Retinal pigment epithelial cell (primary cell): ENCODE measurements around the gene CRKL.

Source experiments
- DNase-seq: peaks from one replicate; pipeline ENCODE4 v3.0.0-alpha.2; 2010; ENCODE audit warnings: low read depth
- H3K4me3 ChIP-seq: 2 replicates; pipeline ENCODE4 v1.5.1; 2011; ENCODE audit warnings: mild to moderate bottlenecking, low read length, control low read depth, moderate library complexity
- CTCF ChIP-seq: conservative IDR thresholded peaks from 2 replicates; pipeline ENCODE4 v1.5.1; 2011; ENCODE audit warnings: low read depth, low read length, control low read depth, inconsistent platforms

CRKL gene

GRCh38 chr22:20916916-20917810 is at the start of gene CRKL:
TSS of gene CRKL (plus strand) at chr22:20917407. CDS start at chr22:20917935, 528 bp downstream.
- TF ChIP-seq CTCF, result peak; percentile 90
- H3K4me3 ChIP-seq, result peak within 1 kb of the TSS; percentile 96
- DNase-seq, result peak; percentile 89

GRCh38 chr22:20868025-20868962 is 48.9 kb upstream of the CRKL start:
- no peak overlapping the region for H3K4me3 ChIP-seq
- DNase-seq, result no peak
- TF ChIP-seq CTCF, result no peak

- no peak for DNase-seq
- TF ChIP-seq CTCF, result no peak
- no peak overlapping the region for H3K4me3 ChIP-seq
These were observed 48.0 kb upstream of the CRKL start for GRCh38 chr22:20869234-20869633.

GRCh38 chr22:20873214-20873613 is 44.0 kb upstream of the CRKL start:
- DNase-seq, result no peak
- no peak for TF ChIP-seq CTCF
- no peak overlapping the region for H3K4me3 ChIP-seq

GRCh38 chr22:20875296-20875695 is 41.9 kb upstream of the CRKL start:
- H3K4me3 ChIP-seq, result no peak overlapping the region
- no peak for DNase-seq
- TF ChIP-seq CTCF, result no peak

- DNase-seq, result no peak
- no peak for TF ChIP-seq CTCF
- no peak overlapping the region for H3K4me3 ChIP-seq
These were observed 39.5 kb upstream of the CRKL start for GRCh38 chr22:20877715-20878114.
